K562 (cell line): Measurements from ENCODE around the gene DNAJC2. TPM values are rescaled to one million over a fixed set of nuclear protein-coding genes. Genes with fewer than 3 reads are reported as not detected.

Source experiments
- ARID2 ChIP-seq: fragments of 450-650 bp; IDR thresholded peaks from 2 replicates; pipeline ENCODE4 v1.6.1; 2017; ENCODE audit warnings: antibody characterized with exemption, mild to moderate bottlenecking
- BCOR ChIP-seq: fragments of 450-650 bp; IDR thresholded peaks from 2 replicates; pipeline ENCODE4 v1.6.1; 2016
- CC2D1A ChIP-seq: fragments of 450-650 bp; IDR thresholded peaks from 2 replicates; pipeline ENCODE4 v1.6.1; 2017; ENCODE audit warnings: mild to moderate bottlenecking
- CSDE1 ChIP-seq, 2 experiments: fragments of 450-650 bp; IDR thresholded peaks; 2 replicates each; pipeline ENCODE4 v1.6.1; 2016; ENCODE audit warnings: mild to moderate bottlenecking in 1 of 2
- ELF1 ChIP-seq: fragments of 200-800 bp; sonication (Bioruptor generic); IDR thresholded peaks from 2 replicates; pipeline ENCODE4 v1.6.1; 2016; ENCODE audit warnings: missing genetic modification characterization, missing compliant biosample characterization
- ELF2 ChIP-seq: fragments of 250-450 bp; sonication (Bioruptor Pico); IDR thresholded peaks from 2 replicates; pipeline ENCODE4 v1.5.0; 2021; ENCODE audit warnings: mild to moderate bottlenecking
- FOXK1 ChIP-seq: sonication (generic); formaldehyde crosslinking; IDR thresholded peaks from 2 replicates; pipeline ENCODE4 v1.8.0; 2022; ENCODE audit warnings: missing genetic modification reagents, mild to moderate bottlenecking, borderline replicate concordance
- GTF2F1 ChIP-seq: IDR thresholded peaks from 2 replicates; pipeline ENCODE4 v1.6.1; 2011; ENCODE audit warnings: low read depth, low read length, improper control_type of control experiment
- MAZ ChIP-seq, 2 experiments: fragments of 450-650 bp in 1 of 2; sonication (generic) in 1 of 2; formaldehyde crosslinking; IDR thresholded peaks in 1 of 2; conservative IDR thresholded peaks in 1 of 2; 2 replicates each; pipeline versions ENCODE4 v1.4.0 to v1.5.0; 2020; ENCODE audit warnings: mild to moderate bottlenecking in 1 of 2, missing genetic modification reagents in 1 of 2
- MIER1 ChIP-seq: fragments of 450-650 bp; IDR thresholded peaks from 2 replicates; pipeline ENCODE4 v1.6.1; 2016; ENCODE audit warnings: antibody characterized with exemption, mild to moderate bottlenecking, low read depth
- PHB2 ChIP-seq: fragments of 450-650 bp; IDR thresholded peaks from 2 replicates; pipeline ENCODE4 v1.6.1; 2017; ENCODE audit warnings: low read depth
- PML ChIP-seq: IDR thresholded peaks from 2 replicates; pipeline ENCODE4 v1.6.1; 2012; ENCODE audit warnings: low read length, inconsistent platforms
- RBM22 ChIP-seq: fragments of 200-400 bp; formaldehyde crosslinking; IDR thresholded peaks from 2 replicates; pipeline ENCODE4 v1.6.1; 2018; ENCODE audit warnings: low read length, low read depth; ENCODE audit not compliant: poor library complexity, severe bottlenecking
- SIX5 ChIP-seq, 2 experiments: IDR thresholded peaks; 2 replicates each; pipeline ENCODE4 v1.6.1; 2011; ENCODE audit warnings: low read length in 2 of 2, borderline replicate concordance in 1 of 2, low read depth in 1 of 2, mild to moderate bottlenecking in 1 of 2, moderate library complexity in 1 of 2; ENCODE audit not compliant: insufficient read depth in 1 of 2
- SP2 ChIP-seq: IDR thresholded peaks from 2 replicates; pipeline ENCODE4 v1.6.1; 2011; ENCODE audit warnings: mild to moderate bottlenecking, low read depth, low read length, moderate library complexity; ENCODE audit not compliant: poor library complexity, severe bottlenecking; ENCODE audit errors: extremely low read depth
- SUPT5H ChIP-seq: fragments of 450-650 bp; IDR thresholded peaks from 2 replicates; pipeline ENCODE4 v1.6.1; 2016
- TCF7L2 ChIP-seq: fragments of 150-350 bp; IDR thresholded peaks from 2 replicates; pipeline ENCODE4 v1.6.1; 2016; ENCODE audit warnings: low read depth, mild to moderate bottlenecking, low read length, moderate library complexity
- XRCC3 ChIP-seq: fragments of 450-650 bp; IDR thresholded peaks from 2 replicates; pipeline ENCODE4 v1.6.1; 2017; ENCODE audit warnings: mild to moderate bottlenecking, moderate library complexity
- ZNF197 ChIP-seq: fragments of 200-800 bp; sonication (Bioruptor generic); IDR thresholded peaks from 2 replicates; pipeline ENCODE4 v1.6.1; 2016; ENCODE audit warnings: low read depth, missing genetic modification characterization, missing compliant biosample characterization
- ZNF217 ChIP-seq: sonication (generic); formaldehyde crosslinking; IDR thresholded peaks from 2 replicates; pipeline ENCODE4 v1.8.0; 2022; ENCODE audit warnings: mild to moderate bottlenecking, missing genetic modification reagents
- polyA plus RNA-seq, 8 experiments: library from polyadenylated mRNA; depleted of rRNA in 4 of 8; stranded (reverse) in 5 of 8; unstranded in 3 of 8; fragments of >200 nt; fragmentation: Nextera tagmentation in 2 of 8; fragmentation: Illumina TruSeq in 1 of 8; extraction: Ambion mirVana in 2 of 8; extraction: Trizol in 1 of 8; gene quantifications; 2 replicates each; pipeline versions ENCODE4 v1.2.1 to v1.2.3, GENCODE V29; 2011 to 2014; ENCODE audit warnings: inconsistent platforms in 1 of 8, missing spikeins in 1 of 8
- total RNA-seq, 7 experiments: library from RNA; depleted of rRNA in 6 of 7; stranded (reverse); fragments of >200 nt in 6 of 7; fragmentation: Illumina TruSeq in 2 of 7; extraction: Trizol in 2 of 7; gene quantifications; 2 replicates each; pipeline versions ENCODE4 v1.2.1 to v1.2.3, GENCODE V29; 2011 to 2021; ENCODE audit warnings: low replicate concordance in 1 of 7
- TF ChIP-seq, protein P1 (sequence below): sonication (generic); formaldehyde crosslinking; IDR thresholded peaks from 2 replicates; pipeline ENCODE4 v1.8.0; 2023; ENCODE audit warnings: mild to moderate bottlenecking, missing genetic modification reagents
- TF ChIP-seq, protein P2 (sequence below): fragments of 450-650 bp; IDR thresholded peaks from 2 replicates; pipeline ENCODE4 v1.7.1; 2018; ENCODE audit warnings: mild to moderate bottlenecking, low read depth; ENCODE audit not compliant: partially characterized antibody
- TF ChIP-seq, protein P3 (sequence below): fragments of 450-650 bp; formaldehyde crosslinking; IDR thresholded peaks from 2 replicates; pipeline ENCODE4 v1.4.0; 2022; ENCODE audit warnings: missing genetic modification characterization

DNAJC2 gene
- total and polyA plus RNA-seq, 9 of the 15 experiments (the other 6 are each of a cell fraction or from before 2014, with no cell fraction given): 40.2 to 157 (median 92.1) TPM

DNA sequence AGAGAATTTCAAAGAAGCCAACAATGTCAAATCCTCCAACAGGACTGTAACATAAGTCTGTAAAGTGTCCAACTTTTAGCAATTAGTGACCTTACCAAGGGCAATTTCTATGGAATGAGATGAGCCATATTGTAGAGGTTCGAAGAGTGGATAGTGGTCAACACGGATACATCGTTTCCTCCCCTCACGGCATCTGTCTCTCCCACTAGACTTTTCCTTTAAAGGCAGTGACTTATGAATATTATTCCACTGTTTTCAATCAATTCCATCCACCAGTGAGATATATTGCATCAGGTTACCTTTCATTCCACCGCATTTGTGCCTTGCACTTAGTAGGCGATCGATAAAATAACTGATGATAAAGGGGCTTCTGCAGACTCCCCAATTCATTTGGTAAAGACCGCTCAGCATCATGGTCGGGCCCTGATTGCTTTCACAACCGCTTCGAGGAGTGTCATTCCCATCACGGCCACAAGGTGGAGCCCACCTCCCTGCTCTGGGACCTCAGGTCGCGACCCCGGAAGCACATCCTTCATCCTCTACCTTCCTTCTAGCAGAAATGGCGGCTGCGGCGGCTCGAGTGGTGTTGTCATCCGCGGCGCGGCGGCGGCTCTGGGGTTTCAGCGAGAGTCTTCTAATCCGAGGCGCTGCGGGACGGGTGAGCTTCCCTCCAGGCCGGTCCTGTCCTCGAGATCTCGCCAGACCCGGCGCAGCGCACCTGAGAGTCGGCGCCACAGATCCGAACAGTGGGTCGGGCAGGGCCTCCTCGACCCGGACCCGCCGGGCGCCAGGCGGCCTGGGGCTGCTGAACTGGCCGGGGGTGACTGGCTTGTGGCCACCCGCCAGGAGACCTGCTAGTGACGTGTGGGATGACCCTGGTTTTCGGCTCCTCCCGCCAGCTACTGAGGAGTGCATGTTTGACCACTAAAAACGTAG lies 47.4 kb downstream of the DNAJC2 start, which contains the start of gene PMPCB (continued):
- TF ChIP-seq, protein P1, sequence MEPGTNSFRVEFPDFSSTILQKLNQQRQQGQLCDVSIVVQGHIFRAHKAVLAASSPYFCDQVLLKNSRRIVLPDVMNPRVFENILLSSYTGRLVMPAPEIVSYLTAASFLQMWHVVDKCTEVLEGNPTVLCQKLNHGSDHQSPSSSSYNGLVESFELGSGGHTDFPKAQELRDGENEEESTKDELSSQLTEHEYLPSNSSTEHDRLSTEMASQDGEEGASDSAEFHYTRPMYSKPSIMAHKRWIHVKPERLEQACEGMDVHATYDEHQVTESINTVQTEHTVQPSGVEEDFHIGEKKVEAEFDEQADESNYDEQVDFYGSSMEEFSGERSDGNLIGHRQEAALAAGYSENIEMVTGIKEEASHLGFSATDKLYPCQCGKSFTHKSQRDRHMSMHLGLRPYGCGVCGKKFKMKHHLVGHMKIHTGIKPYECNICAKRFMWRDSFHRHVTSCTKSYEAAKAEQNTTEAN: peak; percentile 83; the same call in 1 of the 2 replicates
- no peak for TF ChIP-seq ZNF217 (CRISPR knock-in tag)
- TF ChIP-seq SUPT5H: peak; percentile 93
- TF ChIP-seq CC2D1A: peak; percentile 83; the same call in 1 of the 2 replicates
- TF ChIP-seq ZNF197 (CRISPR knock-in tag): no peak
- TF ChIP-seq ELF2 (CRISPR knock-in tag): peak; percentile 85
- TF ChIP-seq MAZ (CRISPR knock-in tag; conservative IDR thresholded peaks at IDR 0.05 in 1 of 2, IDR thresholded peaks at IDR 0.05 in 1 of 2): peak; percentile 64 to 82
- no peak for TF ChIP-seq TCF7L2
- no peak for TF ChIP-seq PHB2
- TF ChIP-seq XRCC3: no peak
- TF ChIP-seq, protein P2, sequence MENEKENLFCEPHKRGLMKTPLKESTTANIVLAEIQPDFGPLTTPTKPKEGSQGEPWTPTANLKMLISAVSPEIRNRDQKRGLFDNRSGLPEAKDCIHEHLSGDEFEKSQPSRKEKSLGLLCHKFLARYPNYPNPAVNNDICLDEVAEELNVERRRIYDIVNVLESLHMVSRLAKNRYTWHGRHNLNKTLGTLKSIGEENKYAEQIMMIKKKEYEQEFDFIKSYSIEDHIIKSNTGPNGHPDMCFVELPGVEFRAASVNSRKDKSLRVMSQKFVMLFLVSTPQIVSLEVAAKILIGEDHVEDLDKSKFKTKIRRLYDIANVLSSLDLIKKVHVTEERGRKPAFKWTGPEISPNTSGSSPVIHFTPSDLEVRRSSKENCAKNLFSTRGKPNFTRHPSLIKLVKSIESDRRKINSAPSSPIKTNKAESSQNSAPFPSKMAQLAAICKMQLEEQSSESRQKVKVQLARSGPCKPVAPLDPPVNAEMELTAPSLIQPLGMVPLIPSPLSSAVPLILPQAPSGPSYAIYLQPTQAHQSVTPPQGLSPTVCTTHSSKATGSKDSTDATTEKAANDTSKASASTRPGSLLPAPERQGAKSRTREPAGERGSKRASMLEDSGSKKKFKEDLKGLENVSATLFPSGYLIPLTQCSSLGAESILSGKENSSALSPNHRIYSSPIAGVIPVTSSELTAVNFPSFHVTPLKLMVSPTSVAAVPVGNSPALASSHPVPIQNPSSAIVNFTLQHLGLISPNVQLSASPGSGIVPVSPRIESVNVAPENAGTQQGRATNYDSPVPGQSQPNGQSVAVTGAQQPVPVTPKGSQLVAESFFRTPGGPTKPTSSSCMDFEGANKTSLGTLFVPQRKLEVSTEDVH: peak; percentile 67
- peak; percentile 32; the same call in 1 of the 2 replicates for TF ChIP-seq BCOR
- TF ChIP-seq ELF1: peak; percentile 93
- TF ChIP-seq PML: peak; percentile 59; the same call in 1 of the 2 replicates
- TF ChIP-seq RBM22: peak; percentile 61
- TF ChIP-seq, protein P3, sequence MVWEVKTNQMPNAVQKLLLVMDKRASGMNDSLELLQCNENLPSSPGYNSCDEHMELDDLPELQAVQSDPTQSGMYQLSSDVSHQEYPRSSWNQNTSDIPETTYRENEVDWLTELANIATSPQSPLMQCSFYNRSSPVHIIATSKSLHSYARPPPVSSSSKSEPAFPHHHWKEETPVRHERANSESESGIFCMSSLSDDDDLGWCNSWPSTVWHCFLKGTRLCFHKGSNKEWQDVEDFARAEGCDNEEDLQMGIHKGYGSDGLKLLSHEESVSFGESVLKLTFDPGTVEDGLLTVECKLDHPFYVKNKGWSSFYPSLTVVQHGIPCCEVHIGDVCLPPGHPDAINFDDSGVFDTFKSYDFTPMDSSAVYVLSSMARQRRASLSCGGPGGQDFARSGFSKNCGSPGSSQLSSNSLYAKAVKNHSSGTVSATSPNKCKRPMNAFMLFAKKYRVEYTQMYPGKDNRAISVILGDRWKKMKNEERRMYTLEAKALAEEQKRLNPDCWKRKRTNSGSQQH (CRISPR knock-in tag): 0 out of 2 replicates have a peak, but pooled peaks have one; percentile 37
- TF ChIP-seq GTF2F1: no peak
- 0 out of 4 replicates have a peak, but pooled peaks of 1 of the 2 experiments have one; percentile 16 for TF ChIP-seq CSDE1 (IDR thresholded peaks at IDR 0.05)
- 0 out of 4 replicates have a peak, but pooled peaks of 1 of the 2 experiments have one; percentile 15 for TF ChIP-seq SIX5 (IDR thresholded peaks at IDR 0.05; ENCODE audit: borderline replicate concordance in 1 of 2, insufficient read depth in 1 of 2, low read depth in 1 of 2, low read length in 2 of 2)
- peak; percentile 93; the same call in 1 of the 2 replicates for TF ChIP-seq FOXK1 (CRISPR knock-in tag)
- no peak for TF ChIP-seq SP2
- TF ChIP-seq ARID2: peak; percentile 70
- TF ChIP-seq MIER1: no peak
